AG10803 (cell line): ENCODE data around the gene BSN.

ENCODE experiments used
- DNase-seq: peaks from one replicate; pipeline ENCODE4 v3.0.0; 2010; ENCODE audit warnings: low read depth
- H3K4me3 ChIP-seq: 2 replicates; pipeline ENCODE4 v1.5.1; 2011; ENCODE audit warnings: mild to moderate bottlenecking, low read length, control low read depth
- CTCF ChIP-seq: conservative IDR thresholded peaks from 2 replicates; pipeline ENCODE4 v1.5.1; 2011; ENCODE audit warnings: mild to moderate bottlenecking, low read length, control low read depth, inconsistent platforms

BSN gene

GRCh38 chr3:49513494-49514124, 40.7 kb upstream of the BSN start:
- TF ChIP-seq CTCF: no peak
- no peak for DNase-seq
- H3K4me3 ChIP-seq: no peak overlapping the region

DNA sequence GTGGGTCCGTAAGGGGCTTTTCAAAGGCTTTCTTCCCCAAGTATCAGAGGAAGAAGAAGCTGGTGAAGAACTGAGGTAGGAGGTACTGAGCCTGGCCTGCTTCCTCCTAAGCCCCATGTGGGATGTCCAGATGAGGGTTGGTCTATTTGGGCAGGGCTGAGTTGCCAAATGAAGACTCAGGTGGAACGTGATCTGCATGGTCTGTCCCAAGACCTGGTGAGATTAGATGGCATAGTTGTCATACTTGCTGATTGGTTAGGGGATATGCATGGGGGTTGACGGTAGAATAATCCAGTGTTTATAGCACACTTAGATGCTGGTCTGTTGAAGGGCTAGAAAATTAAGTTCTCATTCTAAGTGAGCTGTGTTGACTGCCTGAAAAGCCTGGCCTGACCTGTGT, 36.3 kb upstream of the BSN start:
- no peak for TF ChIP-seq CTCF
- no peak for DNase-seq
- no peak overlapping the region for H3K4me3 ChIP-seq

GRCh38 chr3:49518441-49518840, 35.8 kb upstream of the BSN start:
- TF ChIP-seq CTCF: no peak
- DNase-seq: no peak
- no peak overlapping the region for H3K4me3 ChIP-seq

DNA sequence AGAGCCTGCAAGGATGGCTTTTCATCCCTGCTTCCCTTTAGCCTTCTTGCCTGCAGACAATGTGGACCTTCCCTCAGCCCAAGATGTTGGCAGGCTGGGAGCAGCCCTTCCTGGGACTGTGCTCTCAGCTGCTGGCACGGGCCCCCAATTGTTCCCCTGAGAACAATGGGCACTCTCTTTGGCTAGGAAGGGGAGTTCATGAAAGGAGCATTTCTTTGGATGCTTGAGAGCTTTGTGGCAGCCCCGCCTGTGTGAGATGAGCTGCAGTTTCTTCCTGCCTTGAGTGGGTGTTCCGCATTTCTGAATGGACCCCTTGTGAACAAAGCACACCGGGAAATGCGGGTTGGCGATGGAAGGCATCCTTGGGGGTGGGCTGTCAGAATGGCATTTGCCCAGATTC, 35.0 kb upstream of the BSN start:
- H3K4me3 ChIP-seq: no peak overlapping the region
- no peak for TF ChIP-seq CTCF

DNA sequence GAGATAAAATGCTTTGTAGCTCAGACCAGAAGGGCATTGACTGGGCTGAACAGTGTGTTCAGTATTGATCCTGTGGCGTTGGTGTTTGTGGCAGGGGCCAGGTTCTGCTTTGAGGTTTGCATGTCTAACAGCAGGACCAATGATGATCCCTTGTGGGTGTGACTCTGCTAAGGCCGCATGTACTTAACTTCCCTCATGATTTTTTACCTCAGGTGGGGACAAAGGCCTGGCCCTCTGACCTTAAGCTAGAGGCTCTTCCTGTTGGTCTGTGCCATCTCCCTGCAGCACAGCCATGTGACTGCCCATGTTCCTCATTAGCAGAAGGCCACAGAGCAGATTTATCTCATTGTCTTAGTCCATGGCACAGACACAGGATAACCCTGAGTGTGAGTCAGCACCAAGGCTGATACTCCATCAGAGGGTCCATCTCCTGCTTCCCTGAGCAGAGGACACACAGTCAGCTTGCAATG, 34.3 kb upstream of the BSN start:
- no peak overlapping the region for H3K4me3 ChIP-seq
- TF ChIP-seq CTCF: no peak
- no peak for DNase-seq

More for the DNA sequence above, 35.0 kb upstream of the BSN start:
- DNase-seq: no peak

DNA sequence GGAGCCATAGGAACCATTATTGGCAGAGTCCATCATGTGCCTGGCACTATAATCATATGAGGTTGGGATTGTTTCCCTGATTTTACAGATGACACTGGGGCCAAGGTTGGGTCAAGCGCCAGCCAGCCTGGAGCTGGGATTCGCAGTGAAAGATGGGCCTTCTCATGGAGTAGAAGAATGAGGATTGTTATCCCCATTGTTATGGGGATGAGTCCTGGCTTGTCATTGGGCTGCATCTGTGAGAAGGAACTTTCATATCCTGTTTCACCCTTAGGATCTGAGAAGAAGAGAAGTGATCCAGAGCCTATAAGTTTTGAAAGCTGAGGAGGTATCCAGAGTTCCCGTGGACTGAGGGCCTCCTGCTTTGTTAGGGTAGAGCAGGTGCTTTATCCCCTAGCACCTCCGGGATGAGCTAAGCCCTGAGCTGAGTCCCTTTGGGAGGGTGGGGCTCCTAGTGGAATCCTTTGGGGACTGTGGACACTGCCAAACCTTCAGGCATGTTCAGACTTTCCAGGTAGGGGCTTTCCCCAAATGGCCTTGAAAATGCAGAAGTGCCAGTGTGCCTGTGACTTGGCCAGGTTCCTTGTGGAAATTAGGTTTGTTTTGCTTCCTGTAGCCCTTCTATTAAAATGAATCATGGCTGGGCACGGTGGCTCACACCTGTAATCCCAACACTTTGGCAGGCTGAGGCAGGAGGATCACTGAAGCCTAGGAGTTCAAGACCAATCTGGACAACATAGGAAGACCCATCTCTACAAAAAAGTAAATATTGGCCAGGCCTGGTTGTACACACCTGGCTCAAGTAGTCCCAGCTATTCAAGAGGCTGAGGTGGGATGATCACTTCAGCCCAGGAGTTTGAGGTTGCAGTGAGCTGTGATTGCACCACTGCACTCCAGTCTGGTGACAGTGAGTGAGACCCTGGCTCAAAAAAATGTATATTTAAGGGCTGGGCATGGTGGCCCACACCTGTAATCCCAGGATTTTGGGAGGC, 30.2 kb upstream of the BSN start:
- H3K4me3 ChIP-seq: no peak overlapping the region
- no peak for TF ChIP-seq CTCF
- no peak for DNase-seq
